ENCODE measurements around the gene PDE10A.

PDE10A gene

GRCh38 chr6:165655191-165655590, 7.8 kb downstream of the PDE10A start:
- TF ChIP-seq POLR2A (IDR thresholded peaks at IDR 0.05; ENCODE audit: low read depth, low read length), result no peak
- no peak for FAIRE-seq

GRCh38 chr6:165654144-165654543, 8.9 kb downstream of the PDE10A start:
- no peak for TF ChIP-seq POLR2A (IDR thresholded peaks at IDR 0.05; ENCODE audit: low read depth, low read length)
- FAIRE-seq (no peak), DNase-seq (ENCODE audit: insufficient read length, low spot score) (no peak)

More at GRCh38 chr6:165655191-165655590, 7.8 kb downstream of the PDE10A start:
- no peak for DNase-seq (ENCODE audit: insufficient read length, low spot score)

- TF ChIP-seq POLR2A (IDR thresholded peaks at IDR 0.05; ENCODE audit: low read depth, low read length), result no peak
- DNase-seq (ENCODE audit: insufficient read length, low spot score) (no peak), FAIRE-seq (no peak)
These were observed 9.4 kb downstream of the PDE10A start for GRCh38 chr6:165653607-165654006.

- peak; percentile 46 for DNase-seq (ENCODE audit: insufficient read length, low spot score)
- FAIRE-seq, result peak; percentile 62
- TF ChIP-seq POLR2A (IDR thresholded peaks at IDR 0.05; ENCODE audit: low read depth, low read length), result no peak
These were observed 9.8 kb downstream of the PDE10A start for GRCh38 chr6:165653196-165653595.

- DNase-seq (ENCODE audit: insufficient read length, low spot score), result no peak
- FAIRE-seq, result no peak
- no peak for TF ChIP-seq POLR2A (IDR thresholded peaks at IDR 0.05; ENCODE audit: low read depth, low read length)
These were observed 10.3 kb downstream of the PDE10A start for GRCh38 chr6:165652766-165653165.

GRCh38 chr6:165649166-165650137, 13.6 kb downstream of the PDE10A start:
- FAIRE-seq (no peak), DNase-seq (ENCODE audit: insufficient read length, low spot score) (no peak)
- no peak for TF ChIP-seq POLR2A (IDR thresholded peaks at IDR 0.05; ENCODE audit: low read depth, low read length)

- DNase-seq (ENCODE audit: insufficient read length, low spot score) (no peak), FAIRE-seq (no peak)
- no peak for TF ChIP-seq POLR2A (IDR thresholded peaks at IDR 0.05; ENCODE audit: low read depth, low read length)
These were observed 16.0 kb downstream of the PDE10A start for GRCh38 chr6:165647041-165647440.

- DNase-seq (ENCODE audit: insufficient read length, low spot score) (no peak), FAIRE-seq (no peak)
- TF ChIP-seq POLR2A (IDR thresholded peaks at IDR 0.05; ENCODE audit: low read depth, low read length), result no peak
These were observed 17.1 kb downstream of the PDE10A start for GRCh38 chr6:165645919-165646318.

- FAIRE-seq (no peak), DNase-seq (ENCODE audit: insufficient read length, low spot score) (no peak)
- no peak for TF ChIP-seq POLR2A (IDR thresholded peaks at IDR 0.05; ENCODE audit: low read depth, low read length)
These were observed 18.3 kb downstream of the PDE10A start for GRCh38 chr6:165644586-165645266.

- DNase-seq (ENCODE audit: insufficient read length, low spot score) (no peak), FAIRE-seq (no peak)
- TF ChIP-seq POLR2A (IDR thresholded peaks at IDR 0.05; ENCODE audit: low read depth, low read length), result no peak
These were observed 20.0 kb downstream of the PDE10A start for GRCh38 chr6:165643015-165643414.

- FAIRE-seq (peak; percentile 62), DNase-seq (ENCODE audit: insufficient read length, low spot score) (peak; percentile 42)
- no peak for TF ChIP-seq POLR2A (IDR thresholded peaks at IDR 0.05; ENCODE audit: low read depth, low read length)
These were observed 21.3 kb downstream of the PDE10A start for GRCh38 chr6:165641672-165642156.

GRCh38 chr6:165640806-165641205, 22.2 kb downstream of the PDE10A start:
- TF ChIP-seq POLR2A (IDR thresholded peaks at IDR 0.05; ENCODE audit: low read depth, low read length), result no peak
- DNase-seq (ENCODE audit: insufficient read length, low spot score), result no peak
- no peak for FAIRE-seq

- no peak for DNase-seq (ENCODE audit: insufficient read length, low spot score)
- no peak for TF ChIP-seq POLR2A (IDR thresholded peaks at IDR 0.05; ENCODE audit: low read depth, low read length)
- no peak for FAIRE-seq
These were observed 24.5 kb downstream of the PDE10A start for GRCh38 chr6:165638530-165638929.

GRCh38 chr6:165637586-165637985, 25.5 kb downstream of the PDE10A start:
- FAIRE-seq (no peak), DNase-seq (ENCODE audit: insufficient read length, low spot score) (no peak)
- TF ChIP-seq POLR2A (IDR thresholded peaks at IDR 0.05; ENCODE audit: low read depth, low read length), result no peak
